PFSK-1 (cell line): ENCODE results near the gene MARCHF3.

ENCODE experiments used
- FOXP2 ChIP-seq: optimal IDR thresholded peaks from 2 replicates; pipeline ENCODE3; 2011; ENCODE audit warnings: borderline replicate concordance, control low read depth, inconsistent platforms; ENCODE audit not compliant: insufficient read depth; ENCODE audit errors: extremely low read length, extremely low read depth
- POLR2AphosphoS5 ChIP-seq: IDR thresholded peaks from 2 replicates; pipeline ENCODE4 v1.6.1; 2012; ENCODE audit warnings: low read depth, mild to moderate bottlenecking, control low read depth, low read length, moderate library complexity
- REST ChIP-seq, 2 experiments: IDR thresholded peaks; 2 replicates each; pipeline versions ENCODE4 v1.6.1 to v1.8.0; 2011 to 2012; ENCODE audit warnings: low read depth in 2 of 2, low read length in 2 of 2, control low read depth in 1 of 2, inconsistent platforms in 1 of 2, mild to moderate bottlenecking in 1 of 2, moderate library complexity in 1 of 2; ENCODE audit not compliant: insufficient read depth in 1 of 2
- SIN3A ChIP-seq: IDR thresholded peaks from 2 replicates; pipeline ENCODE4 v1.6.1; 2012; ENCODE audit warnings: mild to moderate bottlenecking, low read length, moderate library complexity, borderline replicate concordance; ENCODE audit not compliant: insufficient read depth
- TAF1 ChIP-seq: IDR thresholded peaks from 2 replicates; pipeline ENCODE4 v1.6.1; 2012; ENCODE audit warnings: low read length, control low read depth, borderline replicate concordance; ENCODE audit not compliant: insufficient read depth

MARCHF3 gene

GRCh38 chr5:126998201-126998631, 32.1 kb downstream of the MARCHF3 start:
- TF ChIP-seq TAF1 (no peak), FOXP2 (no peak), REST (IDR thresholded peaks at IDR 0.05; ENCODE audit: insufficient read depth in 1 of 2, low read depth in 2 of 2, low read length in 2 of 2) (no peak), SIN3A (no peak), POLR2AphosphoS5 (no peak)

- TF ChIP-seq REST (IDR thresholded peaks at IDR 0.05; ENCODE audit: insufficient read depth in 1 of 2, low read depth in 2 of 2, low read length in 2 of 2) (no peak), POLR2AphosphoS5 (no peak), SIN3A (no peak), FOXP2 (no peak), TAF1 (no peak)
Measured at GRCh38 chr5:126995689-126996088, 34.7 kb downstream of the MARCHF3 start.

- no peak for TF ChIP-seq REST (IDR thresholded peaks at IDR 0.05; ENCODE audit: insufficient read depth in 1 of 2, low read depth in 2 of 2, low read length in 2 of 2)
- TF ChIP-seq TAF1: no peak
- TF ChIP-seq POLR2AphosphoS5: no peak
- no peak for TF ChIP-seq FOXP2
- no peak for TF ChIP-seq SIN3A
Measured at GRCh38 chr5:126995039-126995438, 35.3 kb downstream of the MARCHF3 start.

- no peak for TF ChIP-seq FOXP2
- TF ChIP-seq TAF1: no peak
- TF ChIP-seq REST (IDR thresholded peaks at IDR 0.05; ENCODE audit: insufficient read depth in 1 of 2, low read depth in 2 of 2, low read length in 2 of 2): no peak
- TF ChIP-seq SIN3A: no peak
- TF ChIP-seq POLR2AphosphoS5: no peak
Measured at GRCh38 chr5:126994485-126994884, 35.9 kb downstream of the MARCHF3 start.

- TF ChIP-seq FOXP2 (no peak), POLR2AphosphoS5 (no peak), REST (IDR thresholded peaks at IDR 0.05; ENCODE audit: insufficient read depth in 1 of 2, low read depth in 2 of 2, low read length in 2 of 2) (no peak), SIN3A (no peak), TAF1 (no peak)
Measured at GRCh38 chr5:126988021-126988569, 42.3 kb downstream of the MARCHF3 start.
